ENCODE data around the gene RABAC1. TPM values are rescaled to one million over a fixed set of nuclear protein-coding genes. Genes with fewer than 3 reads are reported as not detected.

Gene RABAC1
- polyA plus RNA-seq, 1 experiment: 149 TPM

DNA sequence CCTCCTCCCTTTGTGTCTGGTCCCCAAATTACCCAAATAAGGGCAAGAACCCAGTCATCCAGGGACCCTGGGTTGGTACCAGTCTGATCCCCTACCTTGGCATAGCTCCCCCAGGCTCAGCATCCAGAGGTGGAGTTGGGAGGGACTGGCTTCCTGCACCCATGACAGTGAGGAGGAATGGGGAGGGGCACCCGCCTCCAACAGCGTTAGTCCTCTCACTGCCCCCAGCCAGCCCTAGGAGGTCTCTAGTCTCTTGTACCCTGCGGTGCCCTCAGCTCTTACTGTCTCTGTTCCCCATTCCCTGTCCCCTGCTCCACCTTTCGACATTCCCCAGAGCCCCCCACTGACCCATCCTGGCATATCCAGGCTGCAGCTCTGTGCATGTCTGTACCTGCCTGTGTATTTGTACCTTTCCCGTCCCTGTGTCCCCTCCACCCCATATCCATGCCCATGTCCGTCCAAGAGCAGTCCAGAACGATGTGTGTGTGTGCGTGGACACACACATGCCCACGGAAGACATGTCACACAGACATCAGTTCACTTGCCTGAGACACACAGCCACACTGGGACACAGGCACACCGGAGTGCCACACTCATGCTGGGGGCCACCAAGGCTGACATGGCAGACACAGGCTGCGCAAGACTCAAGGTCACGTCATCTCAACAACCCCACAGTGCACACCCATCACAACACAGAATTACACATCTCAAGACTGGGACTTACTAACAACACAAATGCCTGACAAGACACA lies 48.7 kb downstream of the RABAC1 start:
- DNase-seq (ENCODE audit: low read depth, low spot score): no peak
- Histone ChIP-seq H3K27me3 (ENCODE audit: control insufficient read depth, insufficient read depth, low read length) (peaks cover 41% of the 10 kb centered on the region), H3K27ac (ENCODE audit: low read depth, low read length) (no peak overlapping the region), H3K4me3 (ENCODE audit: low read depth, low read length) (no peak overlapping the region), H3K9me3 (ENCODE audit: control insufficient read depth, insufficient read depth, low read length) (no peaks in the 10 kb centered on the region)
- ChIA-PET CTCF (no interaction called here), POLR2A (interaction anchor here (0.5 kb wide), 1 partner anchor 45 kb away, joined by 3 read pairs; no protein-coding TSS in a partner anchor)
- TF ChIP-seq, protein P1, sequence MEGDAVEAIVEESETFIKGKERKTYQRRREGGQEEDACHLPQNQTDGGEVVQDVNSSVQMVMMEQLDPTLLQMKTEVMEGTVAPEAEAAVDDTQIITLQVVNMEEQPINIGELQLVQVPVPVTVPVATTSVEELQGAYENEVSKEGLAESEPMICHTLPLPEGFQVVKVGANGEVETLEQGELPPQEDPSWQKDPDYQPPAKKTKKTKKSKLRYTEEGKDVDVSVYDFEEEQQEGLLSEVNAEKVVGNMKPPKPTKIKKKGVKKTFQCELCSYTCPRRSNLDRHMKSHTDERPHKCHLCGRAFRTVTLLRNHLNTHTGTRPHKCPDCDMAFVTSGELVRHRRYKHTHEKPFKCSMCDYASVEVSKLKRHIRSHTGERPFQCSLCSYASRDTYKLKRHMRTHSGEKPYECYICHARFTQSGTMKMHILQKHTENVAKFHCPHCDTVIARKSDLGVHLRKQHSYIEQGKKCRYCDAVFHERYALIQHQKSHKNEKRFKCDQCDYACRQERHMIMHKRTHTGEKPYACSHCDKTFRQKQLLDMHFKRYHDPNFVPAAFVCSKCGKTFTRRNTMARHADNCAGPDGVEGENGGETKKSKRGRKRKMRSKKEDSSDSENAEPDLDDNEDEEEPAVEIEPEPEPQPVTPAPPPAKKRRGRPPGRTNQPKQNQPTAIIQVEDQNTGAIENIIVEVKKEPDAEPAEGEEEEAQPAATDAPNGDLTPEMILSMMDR (IDR thresholded peaks at IDR 0.05; ENCODE audit: low read depth, low read length): no peak

DNA sequence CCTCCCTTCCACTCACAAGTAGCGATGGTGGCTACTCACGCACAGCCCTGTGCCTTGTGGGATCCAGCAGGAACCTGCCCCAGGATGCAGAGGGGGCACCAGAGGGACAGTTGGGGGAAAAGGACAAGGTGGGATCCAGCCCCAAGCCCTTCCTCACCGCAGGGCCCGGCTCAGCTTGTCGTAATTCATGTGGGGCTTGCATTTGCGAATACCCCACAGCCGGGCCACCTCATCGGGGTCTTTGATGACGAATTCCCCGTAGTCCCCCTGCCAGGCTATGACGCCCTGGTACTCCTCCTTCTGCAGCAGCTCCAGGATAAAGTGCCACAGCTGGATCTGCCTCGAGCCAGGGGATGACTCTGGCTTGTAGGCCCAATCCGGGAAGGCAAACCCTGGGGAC lies 49.4 kb downstream of the RABAC1 start:
- H3K9me3 ChIP-seq (ENCODE audit: control insufficient read depth, insufficient read depth, low read length): no peaks in the 10 kb centered on the region
- peaks cover 35% of the 10 kb centered on the region for H3K27me3 ChIP-seq (ENCODE audit: control insufficient read depth, insufficient read depth, low read length)
- CTCF ChIA-PET: no interaction called here
- TF ChIP-seq, protein P1 (IDR thresholded peaks at IDR 0.05; ENCODE audit: low read depth, low read length): no peak
- H3K4me3 ChIP-seq (ENCODE audit: low read depth, low read length): no peak overlapping the region
- DNase-seq (ENCODE audit: low read depth, low spot score): no peak
- POLR2A ChIA-PET: interaction anchor here (0.5 to 1.1 kb wide), 2 partner anchors 9 to 45 kb away, joined by 3 read pairs; no protein-coding TSS in a partner anchor
- H3K27ac ChIP-seq (ENCODE audit: low read depth, low read length): no peak overlapping the region

DNA sequence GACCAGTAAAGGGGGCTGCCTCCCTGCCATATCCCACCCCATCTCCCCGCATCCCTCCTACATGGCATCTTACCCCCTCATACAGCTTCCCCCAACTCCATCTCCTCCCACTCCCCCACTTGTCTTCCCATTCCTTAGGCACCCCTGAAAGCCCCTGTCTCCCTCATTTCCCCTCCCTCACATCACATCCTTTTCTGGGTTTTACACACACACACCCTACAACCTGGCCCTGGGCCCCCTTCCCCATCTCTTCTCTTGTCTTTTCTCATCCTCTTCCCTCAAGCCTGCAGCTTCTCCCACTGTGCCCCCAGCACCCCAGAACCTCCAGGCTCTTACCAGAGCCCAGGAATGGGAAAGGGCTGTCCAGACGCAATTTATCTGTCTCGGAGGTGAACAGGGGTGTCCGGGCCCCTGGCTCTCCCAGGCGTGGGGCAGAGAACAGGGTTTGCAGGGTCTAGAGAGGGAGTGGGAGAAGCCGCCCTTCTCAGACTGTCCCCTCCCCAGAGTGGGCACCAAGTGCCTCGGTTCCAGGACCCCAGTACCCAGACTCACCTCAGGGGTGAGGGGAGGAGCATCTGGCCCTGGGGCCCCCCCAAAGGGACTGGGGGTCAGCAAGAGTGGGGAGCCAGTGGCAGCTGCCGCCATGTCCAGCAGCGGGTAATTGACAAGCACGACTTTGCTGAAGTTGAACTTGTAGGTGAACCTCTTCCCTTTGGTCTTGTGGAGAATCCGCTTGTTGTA lies 50.2 kb downstream of the RABAC1 start:
- ChIA-PET POLR2A (interaction anchor here (1.1 kb wide), 1 partner anchor 10 kb away, joined by 3 read pairs; no protein-coding TSS in a partner anchor), CTCF (interaction anchor here (0.8 kb wide), 1 partner anchor 23 kb away, joined by 6 read pairs; no protein-coding TSS in a partner anchor)
- H3K27me3 ChIP-seq (ENCODE audit: control insufficient read depth, insufficient read depth, low read length): peaks cover 29% of the 10 kb centered on the region
- H3K4me3 ChIP-seq (ENCODE audit: low read depth, low read length): no peak overlapping the region
- H3K27ac ChIP-seq (ENCODE audit: low read depth, low read length): no peak overlapping the region
- TF ChIP-seq, protein P1 (IDR thresholded peaks at IDR 0.05; ENCODE audit: low read depth, low read length): no peak
- H3K9me3 ChIP-seq (ENCODE audit: control insufficient read depth, insufficient read depth, low read length): no peaks in the 10 kb centered on the region
- DNase-seq (ENCODE audit: low read depth, low spot score): no peak

DNA sequence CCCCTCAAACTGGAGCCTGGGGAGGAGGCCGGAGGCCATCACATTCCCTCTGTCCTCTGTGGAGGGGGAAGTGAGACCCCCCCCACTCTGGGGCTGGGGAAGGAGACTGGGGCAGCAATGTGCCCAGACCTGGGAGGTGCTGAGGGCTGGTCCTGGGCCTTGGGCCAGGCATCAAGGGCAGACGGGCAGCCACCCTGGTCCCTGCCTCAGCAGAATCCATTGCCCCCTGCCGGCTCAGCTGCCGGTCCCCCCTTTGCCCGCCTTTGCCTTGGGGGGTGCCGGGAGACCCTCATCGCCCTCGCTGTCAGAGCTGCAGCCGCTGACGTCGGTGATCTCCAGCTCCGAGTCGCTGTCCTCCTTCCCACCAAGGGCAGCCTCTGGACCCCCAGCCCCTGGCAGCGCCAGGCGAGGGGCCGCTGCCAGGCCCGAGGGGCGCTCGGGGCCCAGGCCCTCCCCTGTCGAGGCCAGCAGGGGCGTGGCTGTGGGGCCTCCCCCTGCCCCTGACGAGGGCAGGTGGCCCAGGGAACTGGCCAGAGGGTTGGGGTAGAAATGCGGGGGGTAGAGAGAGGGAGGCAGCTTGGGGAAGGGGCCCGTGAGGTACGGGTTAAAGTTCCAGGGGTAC lies 51.0 kb downstream of the RABAC1 start:
- POLR2A ChIA-PET: no interaction called here
- CTCF ChIA-PET: interaction anchor here (0.8 kb wide), 1 partner anchor 22 kb away, joined by 6 read pairs; no protein-coding TSS in a partner anchor
- TF ChIP-seq, protein P1 (IDR thresholded peaks at IDR 0.05; ENCODE audit: low read depth, low read length): no peak

More for the DNA sequence above, 51.0 kb downstream of the RABAC1 start:
- Histone ChIP-seq H3K27ac (ENCODE audit: low read depth, low read length) (no peak overlapping the region), H3K4me3 (ENCODE audit: low read depth, low read length) (no peak overlapping the region), H3K27me3 (ENCODE audit: control insufficient read depth, insufficient read depth, low read length) (peaks cover 22% of the 10 kb centered on the region), H3K9me3 (ENCODE audit: control insufficient read depth, insufficient read depth, low read length) (no peaks in the 10 kb centered on the region)
- DNase-seq (ENCODE audit: low read depth, low spot score): no peak

Data from AG04450 (cell line).